K562 (cell line): Measurements from ENCODE around the gene S100A2. TPM values are rescaled to one million over a fixed set of nuclear protein-coding genes. Genes with fewer than 3 reads are reported as not detected.

ENCODE experiments used
- BRD4 ChIP-seq: fragments of 200-600 bp; sonication (generic); IDR thresholded peaks from 2 replicates; pipeline ENCODE4 v1.6.1; 2017; ENCODE audit warnings: inconsistent platforms
- CAMTA2 ChIP-seq: fragments of 250-450 bp; sonication (Bioruptor Pico); conservative IDR thresholded peaks from 2 replicates; pipeline ENCODE4 v1.5.1; 2022
- ELF4 ChIP-seq: fragments of 450-650 bp; formaldehyde crosslinking; IDR thresholded peaks from 2 replicates; pipeline ENCODE4 v1.4.0; 2022; ENCODE audit warnings: missing genetic modification characterization
- HLTF ChIP-seq: fragments of 450-650 bp; IDR thresholded peaks from 2 replicates; pipeline ENCODE4 v1.6.1; 2016
- HNRNPL ChIP-seq: fragments of 200-400 bp; formaldehyde crosslinking; IDR thresholded peaks from 2 replicates; pipeline ENCODE4 v1.6.1; 2017; ENCODE audit warnings: low read depth, mild to moderate bottlenecking, low read length
- KLF6 ChIP-seq: fragments of 250-450 bp; sonication (Bioruptor Pico); IDR thresholded peaks from 2 replicates; pipeline ENCODE4 v1.4.0; 2020; ENCODE audit warnings: mild to moderate bottlenecking, moderate library complexity, borderline replicate concordance
- MTA3 ChIP-seq: fragments of 450-650 bp; formaldehyde crosslinking; IDR thresholded peaks from 2 replicates; pipeline ENCODE4 v1.6.1; 2017; ENCODE audit warnings: mild to moderate bottlenecking, borderline replicate concordance
- NR3C1 ChIP-seq: sonication (generic); formaldehyde crosslinking; IDR thresholded peaks from 2 replicates; pipeline ENCODE4 v1.8.1; 2022; ENCODE audit warnings: missing genetic modification reagents
- NRF1 ChIP-seq, 2 experiments: fragments of 450-650 bp; IDR thresholded peaks in 1 of 2; conservative IDR thresholded peaks in 1 of 2; 2 replicates each; pipeline ENCODE4 v1.6.1; 2014; ENCODE audit warnings: mild to moderate bottlenecking in 2 of 2
- POLR2B ChIP-seq: fragments of 450-650 bp; IDR thresholded peaks from 2 replicates; pipeline ENCODE4 v1.6.1; 2018; ENCODE audit warnings: low read depth; ENCODE audit not compliant: partially characterized antibody
- PTBP1 ChIP-seq: fragments of 200-400 bp; formaldehyde crosslinking; IDR thresholded peaks from 2 replicates; pipeline ENCODE4 v1.6.1; 2017; ENCODE audit warnings: low read depth, low read length
- SRF ChIP-seq, 2 experiments: fragments of 250-450, 450-650 bp in 1 of 2; sonication (Bioruptor Pico) in 1 of 2; sonication (generic) in 1 of 2; formaldehyde crosslinking; IDR thresholded peaks; 2 replicates each; pipeline versions ENCODE4 v1.5.0 to v1.5.1; 2020 to 2022; ENCODE audit warnings: mild to moderate bottlenecking in 1 of 2, missing genetic modification reagents in 1 of 2
- TAF9B ChIP-seq: fragments of 450-650 bp; IDR thresholded peaks from 2 replicates; pipeline ENCODE4 v1.6.1; 2018; ENCODE audit warnings: mild to moderate bottlenecking; ENCODE audit not compliant: partially characterized antibody
- YY1 ChIP-seq, 3 experiments: IDR thresholded peaks; 2 replicates each; pipeline ENCODE4 v1.6.1; 2011; ENCODE audit warnings: low read length in 2 of 3, mild to moderate bottlenecking in 2 of 3, moderate library complexity in 2 of 3, borderline replicate concordance in 1 of 3, control low read depth in 1 of 3, low read depth in 1 of 3; ENCODE audit not compliant: insufficient read depth in 3 of 3, insufficient replicate concordance in 2 of 3, control insufficient read depth in 1 of 3, insufficient read length in 1 of 3; ENCODE audit errors: extremely low read depth in 1 of 3
- ZEB2 ChIP-seq: fragments of 450-650 bp; IDR thresholded peaks from 2 replicates; pipeline ENCODE4 v1.6.1; 2016
- ZNF212 ChIP-seq: fragments of 450-650 bp; formaldehyde crosslinking; IDR thresholded peaks from 2 replicates; pipeline ENCODE4 v1.4.0; 2020; ENCODE audit warnings: mild to moderate bottlenecking
- ZNF217 ChIP-seq: sonication (generic); formaldehyde crosslinking; IDR thresholded peaks from 2 replicates; pipeline ENCODE4 v1.8.0; 2022; ENCODE audit warnings: mild to moderate bottlenecking, missing genetic modification reagents
- ZNF41 ChIP-seq: fragments of 250-450 bp; sonication (Bioruptor Pico); conservative IDR thresholded peaks from 2 replicates; pipeline ENCODE4 v1.4.0; 2020; ENCODE audit warnings: mild to moderate bottlenecking
- ZNF507 ChIP-seq: conservative IDR thresholded peaks from 2 replicates; pipeline ENCODE4 v1.6.1; 2017; ENCODE audit warnings: missing genetic modification characterization, missing compliant biosample characterization
- ZNF830 ChIP-seq: fragments of 250-450 bp; sonication (Bioruptor Pico); IDR thresholded peaks from 2 replicates; pipeline ENCODE4 v1.5.0; 2021; ENCODE audit warnings: mild to moderate bottlenecking
- polyA plus RNA-seq, 8 experiments: library from polyadenylated mRNA; depleted of rRNA in 4 of 8; stranded (reverse) in 5 of 8; unstranded in 3 of 8; fragments of >200 nt; fragmentation: Nextera tagmentation in 2 of 8; fragmentation: Illumina TruSeq in 1 of 8; extraction: Ambion mirVana in 2 of 8; extraction: Trizol in 1 of 8; gene quantifications; 2 replicates each; pipeline versions ENCODE4 v1.2.1 to v1.2.3, GENCODE V29; 2011 to 2014; ENCODE audit warnings: inconsistent platforms in 1 of 8, missing spikeins in 1 of 8
- total RNA-seq, 7 experiments: library from RNA; depleted of rRNA in 6 of 7; stranded (reverse); fragments of >200 nt in 6 of 7; fragmentation: Illumina TruSeq in 2 of 7; extraction: Trizol in 2 of 7; gene quantifications; 2 replicates each; pipeline versions ENCODE4 v1.2.1 to v1.2.3, GENCODE V29; 2011 to 2021; ENCODE audit warnings: low replicate concordance in 1 of 7
- TF ChIP-seq, protein P1 (sequence below): sonication (generic); formaldehyde crosslinking; IDR thresholded peaks from 2 replicates; pipeline ENCODE4 v1.8.1; 2023; ENCODE audit warnings: mild to moderate bottlenecking, missing genetic modification reagents, moderate library complexity
- TF ChIP-seq, protein P2 (sequence below): fragments of 450-650 bp; formaldehyde crosslinking; IDR thresholded peaks from 2 replicates; pipeline ENCODE4 v1.4.0; 2020; ENCODE audit warnings: mild to moderate bottlenecking, moderate library complexity
- TF ChIP-seq, protein P3 (sequence below): fragments of 250-450 bp; sonication (Bioruptor Pico); IDR thresholded peaks from 2 replicates; pipeline ENCODE4 v1.8.0; 2022; ENCODE audit warnings: inconsistent platforms, mild to moderate bottlenecking, moderate library complexity, borderline replicate concordance
- TF ChIP-seq, protein P4 (sequence below): sonication (generic); formaldehyde crosslinking; IDR thresholded peaks from 2 replicates; pipeline ENCODE4 v1.8.0; 2022; ENCODE audit warnings: mild to moderate bottlenecking, missing genetic modification reagents
- TF ChIP-seq, protein P5 (sequence below): fragments of 450-650 bp; formaldehyde crosslinking; IDR thresholded peaks from 2 replicates; pipeline ENCODE4 v1.4.0; 2022; ENCODE audit warnings: missing genetic modification characterization

The S100A2 gene
- total and polyA plus RNA-seq, 9 of the 15 experiments (the other 6 are each of a cell fraction or from before 2014, with no cell fraction given): 0.28 to 0.65 (median 0.44) TPM; not detected in 4

DNA sequence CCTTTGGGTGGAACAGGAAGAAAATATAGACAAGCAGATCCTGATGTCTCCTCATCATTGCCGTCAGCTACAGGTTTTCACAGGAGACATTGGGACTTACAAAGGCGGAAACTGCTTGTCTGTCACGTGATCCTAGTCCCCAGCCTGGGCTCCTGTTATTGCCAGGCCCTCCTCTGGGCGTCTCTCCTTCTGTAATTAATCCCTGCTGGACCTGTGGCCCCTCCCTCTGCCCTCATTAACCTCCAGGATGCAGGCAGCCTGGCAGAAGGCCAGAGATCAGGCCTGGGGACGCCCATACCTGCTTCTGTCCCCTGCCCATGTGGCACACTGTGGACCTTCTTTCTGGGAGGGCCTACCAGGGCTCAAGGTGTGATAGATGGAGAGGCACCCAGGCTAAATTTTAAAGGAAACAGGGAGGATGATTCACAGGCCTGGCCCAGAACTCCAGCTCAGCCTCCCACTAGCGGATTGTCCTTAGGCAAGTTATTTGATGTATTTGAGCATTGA lies 27.3 kb downstream of the S100A2 start (continued):
- TF ChIP-seq, protein P1, sequence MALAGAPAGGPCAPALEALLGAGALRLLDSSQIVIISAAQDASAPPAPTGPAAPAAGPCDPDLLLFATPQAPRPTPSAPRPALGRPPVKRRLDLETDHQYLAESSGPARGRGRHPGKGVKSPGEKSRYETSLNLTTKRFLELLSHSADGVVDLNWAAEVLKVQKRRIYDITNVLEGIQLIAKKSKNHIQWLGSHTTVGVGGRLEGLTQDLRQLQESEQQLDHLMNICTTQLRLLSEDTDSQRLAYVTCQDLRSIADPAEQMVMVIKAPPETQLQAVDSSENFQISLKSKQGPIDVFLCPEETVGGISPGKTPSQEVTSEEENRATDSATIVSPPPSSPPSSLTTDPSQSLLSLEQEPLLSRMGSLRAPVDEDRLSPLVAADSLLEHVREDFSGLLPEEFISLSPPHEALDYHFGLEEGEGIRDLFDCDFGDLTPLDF (CRISPR knock-in tag): no peak
- TF ChIP-seq, protein P2, sequence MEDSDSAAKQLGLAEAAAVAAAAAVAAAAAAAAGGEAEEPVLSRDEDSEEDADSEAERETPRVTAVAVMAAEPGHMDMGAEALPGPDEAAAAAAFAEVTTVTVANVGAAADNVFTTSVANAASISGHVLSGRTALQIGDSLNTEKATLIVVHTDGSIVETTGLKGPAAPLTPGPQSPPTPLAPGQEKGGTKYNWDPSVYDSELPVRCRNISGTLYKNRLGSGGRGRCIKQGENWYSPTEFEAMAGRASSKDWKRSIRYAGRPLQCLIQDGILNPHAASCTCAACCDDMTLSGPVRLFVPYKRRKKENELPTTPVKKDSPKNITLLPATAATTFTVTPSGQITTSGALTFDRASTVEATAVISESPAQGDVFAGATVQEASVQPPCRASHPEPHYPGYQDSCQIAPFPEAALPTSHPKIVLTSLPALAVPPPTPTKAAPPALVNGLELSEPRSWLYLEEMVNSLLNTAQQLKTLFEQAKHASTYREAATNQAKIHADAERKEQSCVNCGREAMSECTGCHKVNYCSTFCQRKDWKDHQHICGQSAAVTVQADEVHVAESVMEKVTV (CRISPR knock-in tag): no peak
- TF ChIP-seq ZEB2 (no peak), KLF6 (CRISPR knock-in tag) (no peak), CAMTA2 (CRISPR knock-in tag) (no peak), ZNF507 (tag) (no peak), BRD4 (no peak), NR3C1 (CRISPR knock-in tag) (no peak), YY1 (IDR thresholded peaks at IDR 0.05; ENCODE audit: borderline replicate concordance in 1 of 3, control insufficient read depth in 1 of 3, extremely low read depth in 1 of 3, insufficient read depth in 3 of 3, insufficient read length in 1 of 3, insufficient replicate concordance in 2 of 3, low read depth in 1 of 3, low read length in 2 of 3) (no peak), SRF (CRISPR knock-in tag; IDR thresholded peaks at IDR 0.05) (no peak), ZNF830 (CRISPR knock-in tag) (no peak), HLTF (no peak), ZNF212 (CRISPR knock-in tag) (no peak), ZNF217 (no peak), ZNF41 (CRISPR knock-in tag) (no peak), TAF9B (no peak), MTA3 (no peak), ELF4 (CRISPR knock-in tag) (no peak), NRF1 (conservative IDR thresholded peaks at IDR 0.05 in 1 of 2, IDR thresholded peaks at IDR 0.05 in 1 of 2) (no peak), POLR2B (no peak), PTBP1 (no peak), HNRNPL (no peak)
- TF ChIP-seq, protein P3, sequence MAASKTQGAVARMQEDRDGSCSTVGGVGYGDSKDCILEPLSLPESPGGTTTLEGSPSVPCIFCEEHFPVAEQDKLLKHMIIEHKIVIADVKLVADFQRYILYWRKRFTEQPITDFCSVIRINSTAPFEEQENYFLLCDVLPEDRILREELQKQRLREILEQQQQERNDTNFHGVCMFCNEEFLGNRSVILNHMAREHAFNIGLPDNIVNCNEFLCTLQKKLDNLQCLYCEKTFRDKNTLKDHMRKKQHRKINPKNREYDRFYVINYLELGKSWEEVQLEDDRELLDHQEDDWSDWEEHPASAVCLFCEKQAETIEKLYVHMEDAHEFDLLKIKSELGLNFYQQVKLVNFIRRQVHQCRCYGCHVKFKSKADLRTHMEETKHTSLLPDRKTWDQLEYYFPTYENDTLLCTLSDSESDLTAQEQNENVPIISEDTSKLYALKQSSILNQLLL (CRISPR knock-in tag): no peak
- TF ChIP-seq, protein P4, sequence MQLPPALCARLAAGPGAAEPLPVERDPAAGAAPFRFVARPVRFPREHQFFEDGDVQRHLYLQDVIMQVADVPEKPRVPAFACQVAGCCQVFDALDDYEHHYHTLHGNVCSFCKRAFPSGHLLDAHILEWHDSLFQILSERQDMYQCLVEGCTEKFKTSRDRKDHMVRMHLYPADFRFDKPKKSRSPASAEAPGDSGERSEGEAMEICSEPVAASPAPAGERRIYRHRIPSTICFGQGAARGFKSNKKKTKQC: no peak
- TF ChIP-seq, protein P5, sequence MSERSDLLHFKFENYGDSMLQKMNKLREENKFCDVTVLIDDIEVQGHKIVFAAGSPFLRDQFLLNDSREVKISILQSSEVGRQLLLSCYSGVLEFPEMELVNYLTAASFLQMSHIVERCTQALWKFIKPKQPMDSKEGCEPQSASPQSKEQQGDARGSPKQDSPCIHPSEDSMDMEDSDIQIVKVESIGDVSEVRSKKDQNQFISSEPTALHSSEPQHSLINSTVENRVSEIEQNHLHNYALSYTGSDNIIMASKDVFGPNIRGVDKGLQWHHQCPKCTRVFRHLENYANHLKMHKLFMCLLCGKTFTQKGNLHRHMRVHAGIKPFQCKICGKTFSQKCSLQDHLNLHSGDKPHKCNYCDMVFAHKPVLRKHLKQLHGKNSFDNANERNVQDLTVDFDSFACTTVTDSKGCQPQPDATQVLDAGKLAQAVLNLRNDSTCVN (CRISPR knock-in tag): no peak
